Fibroblast of mammary gland (primary cell): ENCODE measurements around the gene FRK.

Source experiments
- DNase-seq: peaks from one replicate; pipeline ENCODE4 v3.0.0-alpha.2; 2010; ENCODE audit warnings: low read depth
- H3K4me3 ChIP-seq: 2 replicates; pipeline ENCODE4 v1.5.1; 2011; ENCODE audit warnings: low read depth, mild to moderate bottlenecking, low read length, moderate library complexity; ENCODE audit not compliant: control insufficient read depth
- CTCF ChIP-seq: conservative IDR thresholded peaks from 2 replicates; pipeline ENCODE4 v1.5.1; 2011; ENCODE audit warnings: low read depth, low read length, inconsistent platforms; ENCODE audit not compliant: control insufficient read depth, insufficient read depth

Gene FRK

GRCh38 chr6:116030770-116031169 is 29.9 kb downstream of the FRK start:
- H3K4me3 ChIP-seq = no peak overlapping the region
- TF ChIP-seq CTCF = no peak
- DNase-seq = peak; percentile 7

- no peak for DNase-seq
- H3K4me3 ChIP-seq = no peak overlapping the region
- no peak for TF ChIP-seq CTCF
These were observed 31.2 kb downstream of the FRK start for GRCh38 chr6:116029535-116029934.

GRCh38 chr6:116028233-116028632 is 32.5 kb downstream of the FRK start:
- TF ChIP-seq CTCF = no peak
- DNase-seq = no peak
- no peak overlapping the region for H3K4me3 ChIP-seq

- no peak for TF ChIP-seq CTCF
- no peak for DNase-seq
These were observed 32.9 kb downstream of the FRK start for GRCh38 chr6:116027801-116028200.

GRCh38 chr6:116025405-116025804 is 35.3 kb downstream of the FRK start:
- DNase-seq = no peak
- no peak overlapping the region for H3K4me3 ChIP-seq
- no peak for TF ChIP-seq CTCF

More at GRCh38 chr6:116027801-116028200, 32.9 kb downstream of the FRK start:
- no peak overlapping the region for H3K4me3 ChIP-seq

- TF ChIP-seq CTCF = no peak
- peak; percentile 40 for DNase-seq
These were observed 37.7 kb downstream of the FRK start for GRCh38 chr6:116022841-116023445.

GRCh38 chr6:116020738-116021137 is 40.0 kb downstream of the FRK start:
- no peak overlapping the region for H3K4me3 ChIP-seq
- TF ChIP-seq CTCF = no peak
- DNase-seq = no peak

More at GRCh38 chr6:116022841-116023445, 37.7 kb downstream of the FRK start:
- no peak overlapping the region for H3K4me3 ChIP-seq
